GM21367 (cell line): Measurements from ENCODE around the gene PLCD4.

Experiments
- ATAC-seq: cut with Tn5 transposase; IDR thresholded peaks from one replicate; pipeline ENCODE4 v1.9.1; 2021; ENCODE audit not compliant: unreplicated experiment

Gene PLCD4

GRCh38 chr2:218662377-218662776 lies 54.7 kb downstream of the PLCD4 start:
- no peak for ATAC-seq

DNA sequence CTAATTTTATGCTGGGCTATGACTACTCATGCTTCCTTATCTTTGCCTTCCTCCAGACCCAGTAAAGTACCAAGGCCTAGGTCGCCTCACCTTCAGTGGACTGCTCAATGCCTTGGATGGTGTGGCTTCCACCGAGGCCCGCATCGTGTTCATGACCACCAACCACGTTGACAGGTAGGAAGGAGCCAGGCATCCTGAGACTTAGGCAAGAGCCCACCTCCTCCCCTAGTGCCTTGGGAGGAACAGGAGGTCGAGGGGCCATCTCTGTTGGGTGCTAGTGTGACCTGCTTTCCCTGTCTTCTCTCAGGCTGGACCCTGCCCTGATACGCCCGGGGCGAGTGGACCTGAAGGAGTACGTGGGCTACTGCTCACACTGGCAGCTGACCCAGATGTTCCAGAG lies 55.1 kb downstream of the PLCD4 start:
- ATAC-seq = no peak

- ATAC-seq = no peak
These were observed 56.2 kb downstream of the PLCD4 start for GRCh38 chr2:218663901-218664300.

DNA sequence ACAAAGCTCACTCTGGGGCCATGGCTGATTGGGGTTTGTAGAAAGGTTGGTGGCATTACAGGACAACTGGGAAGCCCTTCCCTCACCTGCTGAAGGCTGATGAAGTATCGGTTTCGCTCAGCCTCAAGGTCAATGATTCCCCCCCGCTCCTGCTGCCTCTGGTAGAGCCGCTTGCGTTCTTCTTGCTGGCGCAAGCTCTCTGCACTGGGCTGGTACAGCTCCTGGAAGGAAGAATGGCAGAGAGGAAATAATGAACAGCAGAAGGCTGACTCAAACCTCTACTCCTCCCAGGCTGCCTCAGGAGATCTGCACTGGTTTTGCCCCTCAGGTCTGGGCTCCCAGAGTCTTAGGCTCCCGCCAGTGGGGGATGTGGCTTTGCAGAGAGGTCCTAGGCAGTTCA lies 57.0 kb downstream of the PLCD4 start:
- ATAC-seq = no peak

GRCh38 chr2:218671097-218671653 lies 63.5 kb downstream of the PLCD4 start:
- ATAC-seq = no peak

DNA sequence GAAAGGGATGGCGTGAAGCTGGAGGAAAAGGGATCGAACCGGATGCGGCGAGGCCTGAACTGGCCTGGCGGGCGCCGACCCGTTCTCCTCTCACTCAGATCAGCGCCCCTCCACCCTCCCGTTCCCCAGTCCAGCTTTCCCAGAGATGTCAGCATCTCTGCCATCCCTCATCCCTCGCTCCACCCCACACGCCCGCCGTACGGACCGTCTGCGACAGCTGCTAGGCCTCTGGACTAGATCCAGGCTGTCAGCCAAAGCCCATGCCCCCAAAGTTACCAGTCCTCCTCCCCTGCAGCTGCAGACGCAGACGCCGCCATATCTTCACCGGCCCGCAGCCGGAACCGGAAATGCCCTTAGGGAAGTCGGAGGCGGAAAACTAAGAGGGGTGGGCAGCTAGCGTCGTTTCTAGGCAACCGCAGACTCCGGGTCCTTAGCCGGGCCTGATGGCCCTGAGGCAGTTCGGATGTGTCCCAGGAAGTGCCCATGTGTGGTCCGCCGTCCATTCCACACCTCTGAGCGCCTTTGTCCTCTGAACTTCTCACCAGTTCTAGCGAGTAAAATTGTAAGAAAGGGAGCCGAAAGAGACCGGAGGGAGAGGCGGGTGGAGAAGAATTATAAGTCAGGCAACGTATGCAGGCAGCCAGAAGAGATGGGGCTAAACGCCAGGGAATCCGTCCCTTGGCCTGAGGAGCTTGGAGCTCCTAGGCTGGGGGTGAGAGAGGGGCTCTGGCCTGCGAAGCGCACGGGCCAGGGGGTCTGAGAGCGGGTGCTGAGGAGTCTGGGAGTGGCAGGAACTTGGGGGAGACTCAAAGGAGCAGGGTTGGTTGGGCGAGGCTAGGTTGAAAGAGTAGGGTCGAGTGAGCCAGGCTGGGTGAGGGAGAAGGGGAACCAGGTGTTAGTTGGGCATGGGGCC lies 64.2 kb downstream of the PLCD4 start, which contains the start of the genes RNF25 and STK36:
TSS of gene RNF25 (minus strand) at position 349 of the 913 bp plus-strand sequence. CDS start at position 317, 32 bp downstream.
TSS of gene STK36 (plus strand) at position 433 of the 913 bp plus-strand sequence. CDS start 744 bp downstream, outside the sequence.
- peak; percentile 96 for ATAC-seq

DNA sequence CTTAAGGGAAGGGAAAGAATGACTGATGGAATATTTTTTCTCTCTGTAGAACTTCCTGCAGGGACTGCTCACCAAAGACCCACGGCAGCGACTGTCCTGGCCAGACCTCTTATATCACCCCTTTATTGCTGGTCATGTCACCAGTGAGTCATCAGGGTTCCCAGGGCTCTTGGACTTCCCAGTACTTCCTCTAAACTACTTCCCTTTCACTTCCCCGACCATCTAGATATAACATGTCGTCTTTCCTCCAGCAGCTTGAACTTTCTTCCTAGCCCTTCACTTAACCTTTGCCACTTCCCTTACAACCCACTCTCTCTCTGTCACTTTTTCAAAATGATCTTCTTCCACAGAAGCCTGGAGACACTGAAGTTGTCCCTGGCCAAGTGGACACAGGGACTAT lies 71.4 kb downstream of the PLCD4 start:
- ATAC-seq = no peak

GRCh38 chr2:218680061-218680460 lies 72.4 kb downstream of the PLCD4 start:
- ATAC-seq = no peak
